Measurements from ENCODE around the gene FAAP20.

DNA sequence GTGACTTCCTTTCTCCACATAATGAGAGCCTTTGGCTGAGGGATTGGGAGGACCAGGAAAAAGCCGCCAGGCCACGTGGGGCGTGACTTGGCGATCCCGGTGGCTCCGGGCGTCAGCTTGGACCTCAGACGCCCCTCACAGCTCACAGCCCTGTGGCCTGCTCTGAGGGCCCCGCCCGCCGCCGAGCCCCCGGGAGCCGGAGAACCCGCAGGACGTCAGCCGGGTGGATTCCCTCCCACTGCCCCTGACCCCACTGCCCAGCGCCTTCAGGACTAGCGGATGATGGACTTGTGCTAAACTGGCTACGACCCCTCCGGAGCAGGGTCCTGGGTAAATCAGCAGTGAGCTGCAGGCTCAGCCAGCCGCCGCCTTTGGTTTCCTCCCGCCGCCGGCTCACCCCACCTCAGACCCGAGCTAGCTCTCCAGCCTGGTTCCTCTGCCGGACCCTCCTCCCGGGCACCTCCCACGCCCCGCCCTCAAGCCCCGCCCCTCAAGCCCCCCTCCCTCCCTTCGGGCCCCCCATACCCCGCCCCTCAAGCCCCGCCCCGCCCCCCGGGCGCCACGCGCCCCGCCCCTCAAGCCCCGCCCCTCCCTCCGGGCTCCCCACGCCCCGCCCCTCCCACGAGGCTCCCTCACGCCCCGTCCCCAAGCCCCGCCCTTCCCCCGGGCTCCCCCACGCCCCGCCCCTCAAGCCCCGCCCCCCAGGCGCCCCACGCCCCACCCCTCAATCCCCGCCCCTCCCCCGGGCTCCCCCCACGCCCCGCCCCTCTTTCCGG is 10.0 kb upstream of the FAAP20 start:
- TF ChIP-seq ISL1 (CRISPR knock-in tag; IDR thresholded peaks at IDR 0.05) (no peak), TCF4 (CRISPR knock-in tag; IDR thresholded peaks at IDR 0.05; ENCODE audit: borderline replicate concordance) (no peak), ZNF8 (CRISPR knock-in tag; IDR thresholded peaks at IDR 0.05) (no peak), ZFP30 (CRISPR knock-in tag; IDR thresholded peaks at IDR 0.05) (no peak), RARB (CRISPR knock-in tag; IDR thresholded peaks at IDR 0.05) (no peak), CSDC2 (CRISPR knock-in tag; IDR thresholded peaks at IDR 0.05) (no peak), OSR1 (CRISPR knock-in tag; IDR thresholded peaks at IDR 0.05) (no peak)
- TF ChIP-seq, protein P1, sequence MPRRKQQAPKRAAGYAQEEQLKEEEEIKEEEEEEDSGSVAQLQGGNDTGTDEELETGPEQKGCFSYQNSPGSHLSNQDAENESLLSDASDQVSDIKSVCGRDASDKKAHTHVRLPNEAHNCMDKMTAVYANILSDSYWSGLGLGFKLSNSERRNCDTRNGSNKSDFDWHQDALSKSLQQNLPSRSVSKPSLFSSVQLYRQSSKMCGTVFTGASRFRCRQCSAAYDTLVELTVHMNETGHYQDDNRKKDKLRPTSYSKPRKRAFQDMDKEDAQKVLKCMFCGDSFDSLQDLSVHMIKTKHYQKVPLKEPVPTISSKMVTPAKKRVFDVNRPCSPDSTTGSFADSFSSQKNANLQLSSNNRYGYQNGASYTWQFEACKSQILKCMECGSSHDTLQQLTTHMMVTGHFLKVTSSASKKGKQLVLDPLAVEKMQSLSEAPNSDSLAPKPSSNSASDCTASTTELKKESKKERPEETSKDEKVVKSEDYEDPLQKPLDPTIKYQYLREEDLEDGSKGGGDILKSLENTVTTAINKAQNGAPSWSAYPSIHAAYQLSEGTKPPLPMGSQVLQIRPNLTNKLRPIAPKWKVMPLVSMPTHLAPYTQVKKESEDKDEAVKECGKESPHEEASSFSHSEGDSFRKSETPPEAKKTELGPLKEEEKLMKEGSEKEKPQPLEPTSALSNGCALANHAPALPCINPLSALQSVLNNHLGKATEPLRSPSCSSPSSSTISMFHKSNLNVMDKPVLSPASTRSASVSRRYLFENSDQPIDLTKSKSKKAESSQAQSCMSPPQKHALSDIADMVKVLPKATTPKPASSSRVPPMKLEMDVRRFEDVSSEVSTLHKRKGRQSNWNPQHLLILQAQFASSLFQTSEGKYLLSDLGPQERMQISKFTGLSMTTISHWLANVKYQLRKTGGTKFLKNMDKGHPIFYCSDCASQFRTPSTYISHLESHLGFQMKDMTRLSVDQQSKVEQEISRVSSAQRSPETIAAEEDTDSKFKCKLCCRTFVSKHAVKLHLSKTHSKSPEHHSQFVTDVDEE (CRISPR knock-in tag; IDR thresholded peaks at IDR 0.05) = no peak
- TF ChIP-seq, protein P2, sequence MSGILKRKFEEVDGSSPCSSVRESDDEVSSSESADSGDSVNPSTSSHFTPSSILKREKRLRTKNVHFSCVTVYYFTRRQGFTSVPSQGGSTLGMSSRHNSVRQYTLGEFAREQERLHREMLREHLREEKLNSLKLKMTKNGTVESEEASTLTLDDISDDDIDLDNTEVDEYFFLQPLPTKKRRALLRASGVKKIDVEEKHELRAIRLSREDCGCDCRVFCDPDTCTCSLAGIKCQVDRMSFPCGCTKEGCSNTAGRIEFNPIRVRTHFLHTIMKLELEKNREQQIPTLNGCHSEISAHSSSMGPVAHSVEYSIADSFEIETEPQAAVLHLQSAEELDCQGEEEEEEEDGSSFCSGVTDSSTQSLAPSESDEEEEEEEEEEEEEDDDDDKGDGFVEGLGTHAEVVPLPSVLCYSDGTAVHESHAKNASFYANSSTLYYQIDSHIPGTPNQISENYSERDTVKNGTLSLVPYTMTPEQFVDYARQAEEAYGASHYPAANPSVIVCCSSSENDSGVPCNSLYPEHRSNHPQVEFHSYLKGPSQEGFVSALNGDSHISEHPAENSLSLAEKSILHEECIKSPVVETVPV (CRISPR knock-in tag; IDR thresholded peaks at IDR 0.05) = no peak
- TF ChIP-seq, protein P3, sequence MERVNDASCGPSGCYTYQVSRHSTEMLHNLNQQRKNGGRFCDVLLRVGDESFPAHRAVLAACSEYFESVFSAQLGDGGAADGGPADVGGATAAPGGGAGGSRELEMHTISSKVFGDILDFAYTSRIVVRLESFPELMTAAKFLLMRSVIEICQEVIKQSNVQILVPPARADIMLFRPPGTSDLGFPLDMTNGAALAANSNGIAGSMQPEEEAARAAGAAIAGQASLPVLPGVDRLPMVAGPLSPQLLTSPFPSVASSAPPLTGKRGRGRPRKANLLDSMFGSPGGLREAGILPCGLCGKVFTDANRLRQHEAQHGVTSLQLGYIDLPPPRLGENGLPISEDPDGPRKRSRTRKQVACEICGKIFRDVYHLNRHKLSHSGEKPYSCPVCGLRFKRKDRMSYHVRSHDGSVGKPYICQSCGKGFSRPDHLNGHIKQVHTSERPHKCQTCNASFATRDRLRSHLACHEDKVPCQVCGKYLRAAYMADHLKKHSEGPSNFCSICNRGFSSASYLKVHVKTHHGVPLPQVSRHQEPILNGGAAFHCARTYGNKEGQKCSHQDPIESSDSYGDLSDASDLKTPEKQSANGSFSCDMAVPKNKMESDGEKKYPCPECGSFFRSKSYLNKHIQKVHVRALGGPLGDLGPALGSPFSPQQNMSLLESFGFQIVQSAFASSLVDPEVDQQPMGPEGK (CRISPR knock-in tag; IDR thresholded peaks at IDR 0.05; ENCODE audit: borderline replicate concordance) = no peak

Data from SK-N-SH treated with all-trans-retinoic acid at 6 μM for 48 hours (cell line).